Prostate gland (tissue), 2 donors: ENCODE data around the gene CPT1B. TPM values are rescaled to one million over a fixed set of nuclear protein-coding genes. Genes with fewer than 3 reads are reported as not detected.

Source experiments
- DNase-seq: peaks from one replicate; pipeline ENCODE4 v3.0.0-alpha.2; 2019; ENCODE audit warnings: low spot score
- H3K27ac ChIP-seq, 2 donors: fragments of 200-600 bp; sonication (generic); 2 replicates each; pipeline ENCODE4 v1.5.1; 2017 to 2019
- H3K27me3 ChIP-seq: fragments of 200-600 bp; sonication (generic); replicated peaks from 2 replicates; pipeline ENCODE4 v1.5.1; 2019; ENCODE audit not compliant: insufficient read depth
- H3K36me3 ChIP-seq, 2 donors: fragments of 200-600 bp; sonication (generic); 1 replicate in 1 of 2; 2 replicates in 1 of 2; pipeline versions ENCODE4 v1.5.1 to v1.8.1; 2017 to 2019
- H3K4me1 ChIP-seq: fragments of 200-600 bp; sonication (generic); replicated peaks from 2 replicates; pipeline ENCODE4 v1.5.1; 2019
- H3K4me3 ChIP-seq, 2 donors: fragments of 200-600 bp; sonication (generic); 2 replicates each; pipeline ENCODE4 v1.5.1; 2017 to 2019
- H3K9me3 ChIP-seq: fragments of 200-600 bp; sonication (generic); 2 replicates; pipeline ENCODE4 v1.5.1; 2017
- CTCF ChIP-seq, 4 experiments: fragments of 200-600 bp in 2 of 4; fragments of 450-650 bp in 2 of 4; sonication (generic) in 2 of 4; IDR thresholded peaks; 1 replicate in 3 of 4; 2 replicates in 1 of 4; pipeline ENCODE4 v1.5.1; 2016 to 2019; ENCODE audit warnings: antibody characterized with exemption in 4 of 4, mild to moderate bottlenecking in 2 of 4, moderate library complexity in 2 of 4
- POLR2A ChIP-seq: fragments of 450-650 bp; IDR thresholded peaks from one replicate; pipeline ENCODE4 v1.6.1; 2016; ENCODE audit warnings: antibody characterized with exemption, mild to moderate bottlenecking
- POLR2AphosphoS5 ChIP-seq: sonication (generic); formaldehyde crosslinking; IDR thresholded peaks from one replicate; pipeline ENCODE4 v1.6.1; 2017; ENCODE audit warnings: antibody characterized with exemption
- WGBS: methylation state at CpG from one replicate; pipeline ENCODE4 v1.1.5; 2018; 5-methylcytosine and 5-hydroxymethylcytosine counted together
- intact Hi-C: fragments of 100-400 bp; cut with DNase I; formaldehyde crosslinking; loops from one replicate; pipeline ENCODE4 v1.14.2; 2022
- total RNA-seq, 2 donors: library from RNA; depleted of rRNA; stranded (reverse); fragments of >200 nt; gene quantifications; one replicate each; pipeline ENCODE4 v1.1.0, GENCODE V29; 2016

CPT1B gene
- total RNA-seq, 2 donors from 2014 or later: 13.1 to 31.4 TPM

- DNase-seq: no peak
These were observed 21.7 kb upstream of the CPT1B start for GRCh38 chr22:50599816-50600455.

GRCh38 chr22:50597097-50597496, 18.9 kb upstream of the CPT1B start:
- H3K4me1 ChIP-seq: no peaks in the 10 kb centered on the region
- H3K27ac ChIP-seq: no peak overlapping the region
- WGBS: 88% methylated on average over 5 of the region's 5 CpGs
- H3K27me3 ChIP-seq: no peaks in the 10 kb centered on the region
- intact Hi-C loops: no loop called here
- no peak overlapping the region for H3K4me3 ChIP-seq
- no peak for TF ChIP-seq POLR2A
- TF ChIP-seq POLR2AphosphoS5: no peak
- no peak for TF ChIP-seq CTCF (IDR thresholded peaks at IDR 0.05)
- H3K9me3 ChIP-seq: no peaks in the 10 kb centered on the region
- DNase-seq: no peak
- H3K36me3 ChIP-seq: no peaks in the 10 kb centered on the region

More at GRCh38 chr22:50599816-50600455, 21.7 kb upstream of the CPT1B start:
- WGBS: 18% methylated on average over 43 of the region's 52 CpGs
- no peaks in the 10 kb centered on the region for H3K27me3 ChIP-seq
- no peak overlapping the region for H3K27ac ChIP-seq
- intact Hi-C loops: no loop called here
- H3K4me1 ChIP-seq: no peaks in the 10 kb centered on the region
- peak overlapping the region; percentile 35 to 48 for H3K4me3 ChIP-seq
- H3K9me3 ChIP-seq: no peaks in the 10 kb centered on the region
- no peaks in the 10 kb centered on the region for H3K36me3 ChIP-seq
- TF ChIP-seq CTCF (IDR thresholded peaks at IDR 0.05): no peak
- no peak for TF ChIP-seq POLR2A
- no peak for TF ChIP-seq POLR2AphosphoS5

- no peaks in the 10 kb centered on the region for H3K4me1 ChIP-seq
- DNase-seq: no peak
- WGBS: 91% methylated on average over 3 of the region's 3 CpGs
- TF ChIP-seq CTCF (IDR thresholded peaks at IDR 0.05): no peak
- no peak for TF ChIP-seq POLR2A
- no peak for TF ChIP-seq POLR2AphosphoS5
- intact Hi-C loops: no loop called here
- no peaks in the 10 kb centered on the region for H3K27me3 ChIP-seq
- no peak overlapping the region for H3K4me3 ChIP-seq
- H3K27ac ChIP-seq: no peak overlapping the region
- H3K9me3 ChIP-seq: no peaks in the 10 kb centered on the region
- H3K36me3 ChIP-seq: no peaks in the 10 kb centered on the region
These were observed 17.0 kb upstream of the CPT1B start for GRCh38 chr22:50595189-50595588.

- Histone ChIP-seq H3K9me3 (no peaks in the 10 kb centered on the region), H3K36me3 (no peaks in the 10 kb centered on the region), H3K27me3 (no peaks in the 10 kb centered on the region), H3K27ac (no peak overlapping the region), H3K4me1 (peaks cover 4% of the 10 kb centered on the region), H3K4me3 (no peak overlapping the region)
- no peak for DNase-seq
- 97% methylated on average over 5 of the region's 5 CpGs for WGBS
- intact Hi-C loops: no loop called here
- TF ChIP-seq POLR2AphosphoS5 (no peak), CTCF (IDR thresholded peaks at IDR 0.05) (no peak), POLR2A (no peak)
These were observed 9.2 kb upstream of the CPT1B start for GRCh38 chr22:50587407-50587806.

GRCh38 chr22:50586416-50586815, 8.2 kb upstream of the CPT1B start:
- no peaks in the 10 kb centered on the region for H3K27me3 ChIP-seq
- no peaks in the 10 kb centered on the region for H3K36me3 ChIP-seq
- H3K4me3 ChIP-seq: no peak overlapping the region
- TF ChIP-seq POLR2A (no peak), POLR2AphosphoS5 (no peak)
- no peak for DNase-seq
- WGBS: 79% methylated on average over 5 of the region's 5 CpGs
- H3K4me1 ChIP-seq: peaks cover 9% of the 10 kb centered on the region
- H3K27ac ChIP-seq: no peak overlapping the region
- intact Hi-C loops: no loop called here
- no peaks in the 10 kb centered on the region for H3K9me3 ChIP-seq
